K562 (cell line): Measurements from ENCODE around the gene HSPA1B. TPM values are rescaled to one million over a fixed set of nuclear protein-coding genes. Genes with fewer than 3 reads are reported as not detected.

Source experiments
- C11orf30 ChIP-seq: fragments of 450-650 bp; IDR thresholded peaks from 2 replicates; pipeline ENCODE4 v1.6.1; 2016; ENCODE audit warnings: low read depth, mild to moderate bottlenecking
- ETV1 ChIP-seq: fragments of 450-650 bp; conservative IDR thresholded peaks from 2 replicates; pipeline ENCODE4 v1.6.1; 2016; ENCODE audit warnings: missing genetic modification characterization, control low read depth, low read depth, missing compliant biosample characterization
- ETV6 ChIP-seq, 3 experiments: fragments of 150-350 bp in 1 of 3; sonication (generic) in 1 of 3; formaldehyde crosslinking in 1 of 3; IDR thresholded peaks; 2 replicates each; pipeline versions ENCODE4 v1.6.1 to v1.8.0; 2014 to 2022; ENCODE audit warnings: borderline replicate concordance in 2 of 3, low read depth in 2 of 3, antibody characterized with exemption in 1 of 3, low read length in 1 of 3, mild to moderate bottlenecking in 1 of 3, missing genetic modification reagents in 1 of 3
- HMG20B ChIP-seq: fragments of 250-450 bp; sonication (Bioruptor Pico); IDR thresholded peaks from 2 replicates; pipeline ENCODE4 v1.5.0; 2021; ENCODE audit warnings: mild to moderate bottlenecking
- HNRNPUL1 ChIP-seq: fragments of 200-400 bp; formaldehyde crosslinking; IDR thresholded peaks from 2 replicates; pipeline ENCODE4 v1.6.1; 2017; ENCODE audit warnings: low read length
- KDM2B ChIP-seq: fragments of 250-450 bp; sonication (Bioruptor Pico); IDR thresholded peaks from 2 replicates; pipeline ENCODE4 v1.8.0; 2021; ENCODE audit warnings: mild to moderate bottlenecking, moderate library complexity
- MXD1 ChIP-seq: fragments of 250-450 bp; sonication (Bioruptor Pico); IDR thresholded peaks from 2 replicates; pipeline ENCODE4 v1.8.0; 2021; ENCODE audit warnings: borderline replicate concordance, mild to moderate bottlenecking, moderate library complexity; ENCODE audit not compliant: poor library complexity, severe bottlenecking
- PBX2 ChIP-seq, 2 experiments: IDR thresholded peaks in 1 of 2; conservative IDR thresholded peaks in 1 of 2; 2 replicates each; pipeline ENCODE4 v1.6.1; 2016; ENCODE audit warnings: low read depth in 2 of 2, mild to moderate bottlenecking in 1 of 2, missing compliant biosample characterization in 1 of 2, missing genetic modification characterization in 1 of 2, moderate library complexity in 1 of 2
- PCBP2 ChIP-seq: fragments of 200-400 bp; formaldehyde crosslinking; IDR thresholded peaks from 2 replicates; pipeline ENCODE4 v1.6.1; 2018; ENCODE audit warnings: low read length, low read depth, mild to moderate bottlenecking, moderate library complexity; ENCODE audit not compliant: poor library complexity, severe bottlenecking
- POLR2B ChIP-seq: fragments of 450-650 bp; IDR thresholded peaks from 2 replicates; pipeline ENCODE4 v1.6.1; 2018; ENCODE audit warnings: low read depth; ENCODE audit not compliant: partially characterized antibody
- SUPT5H ChIP-seq: fragments of 450-650 bp; IDR thresholded peaks from 2 replicates; pipeline ENCODE4 v1.6.1; 2016
- THAP7 ChIP-seq: fragments of 250-450 bp; sonication (Bioruptor Pico); IDR thresholded peaks from 2 replicates; pipeline ENCODE4 v1.5.0; 2021
- XRCC5 ChIP-seq: fragments of 200-400 bp; formaldehyde crosslinking; IDR thresholded peaks from 2 replicates; pipeline ENCODE4 v1.6.1; 2017; ENCODE audit warnings: low read depth, mild to moderate bottlenecking, low read length
- ZBTB7A ChIP-seq: IDR thresholded peaks from 2 replicates; pipeline ENCODE4 v1.6.1; 2011; ENCODE audit warnings: low read depth, mild to moderate bottlenecking, low read length, moderate library complexity, borderline replicate concordance; ENCODE audit not compliant: control insufficient read depth
- ZC3H11A ChIP-seq: IDR thresholded peaks from 2 replicates; pipeline ENCODE4 v1.6.1; 2012; ENCODE audit warnings: low read depth, low read length, improper control_type of control experiment
- ZHX1 ChIP-seq: fragments of 150-350 bp; conservative IDR thresholded peaks from 2 replicates; pipeline ENCODE4 v1.6.1; 2014; ENCODE audit warnings: low read length
- ZNF253 ChIP-seq: fragments of 250-450 bp; sonication (Bioruptor Pico); conservative IDR thresholded peaks from 2 replicates; pipeline ENCODE4 v1.6.1; 2021; ENCODE audit warnings: mild to moderate bottlenecking
- ZNF41 ChIP-seq: fragments of 250-450 bp; sonication (Bioruptor Pico); conservative IDR thresholded peaks from 2 replicates; pipeline ENCODE4 v1.4.0; 2020; ENCODE audit warnings: mild to moderate bottlenecking
- ZNF445 ChIP-seq: fragments of 250-450 bp; sonication (Bioruptor Pico); IDR thresholded peaks from 2 replicates; pipeline ENCODE4 v1.4.0; 2020; ENCODE audit warnings: low read depth, mild to moderate bottlenecking, moderate library complexity
- ZNF785 ChIP-seq: fragments of 250-450 bp; sonication (Bioruptor Pico); IDR thresholded peaks from 2 replicates; pipeline ENCODE4 v1.4.0; 2020; ENCODE audit warnings: mild to moderate bottlenecking
- polyA plus RNA-seq, 8 experiments: library from polyadenylated mRNA; depleted of rRNA in 4 of 8; stranded (reverse) in 5 of 8; unstranded in 3 of 8; fragments of >200 nt; fragmentation: Nextera tagmentation in 2 of 8; fragmentation: Illumina TruSeq in 1 of 8; extraction: Ambion mirVana in 2 of 8; extraction: Trizol in 1 of 8; gene quantifications; 2 replicates each; pipeline versions ENCODE4 v1.2.1 to v1.2.3, GENCODE V29; 2011 to 2014; ENCODE audit warnings: inconsistent platforms in 1 of 8, missing spikeins in 1 of 8
- total RNA-seq, 7 experiments: library from RNA; depleted of rRNA in 6 of 7; stranded (reverse); fragments of >200 nt in 6 of 7; fragmentation: Illumina TruSeq in 2 of 7; extraction: Trizol in 2 of 7; gene quantifications; 2 replicates each; pipeline versions ENCODE4 v1.2.1 to v1.2.3, GENCODE V29; 2011 to 2021; ENCODE audit warnings: low replicate concordance in 1 of 7

Gene HSPA1B
- total and polyA plus RNA-seq, 9 of the 15 experiments (the other 6 are each of a cell fraction or from before 2014, with no cell fraction given), result 0.27 to 227 (median 51.2) TPM

DNA sequence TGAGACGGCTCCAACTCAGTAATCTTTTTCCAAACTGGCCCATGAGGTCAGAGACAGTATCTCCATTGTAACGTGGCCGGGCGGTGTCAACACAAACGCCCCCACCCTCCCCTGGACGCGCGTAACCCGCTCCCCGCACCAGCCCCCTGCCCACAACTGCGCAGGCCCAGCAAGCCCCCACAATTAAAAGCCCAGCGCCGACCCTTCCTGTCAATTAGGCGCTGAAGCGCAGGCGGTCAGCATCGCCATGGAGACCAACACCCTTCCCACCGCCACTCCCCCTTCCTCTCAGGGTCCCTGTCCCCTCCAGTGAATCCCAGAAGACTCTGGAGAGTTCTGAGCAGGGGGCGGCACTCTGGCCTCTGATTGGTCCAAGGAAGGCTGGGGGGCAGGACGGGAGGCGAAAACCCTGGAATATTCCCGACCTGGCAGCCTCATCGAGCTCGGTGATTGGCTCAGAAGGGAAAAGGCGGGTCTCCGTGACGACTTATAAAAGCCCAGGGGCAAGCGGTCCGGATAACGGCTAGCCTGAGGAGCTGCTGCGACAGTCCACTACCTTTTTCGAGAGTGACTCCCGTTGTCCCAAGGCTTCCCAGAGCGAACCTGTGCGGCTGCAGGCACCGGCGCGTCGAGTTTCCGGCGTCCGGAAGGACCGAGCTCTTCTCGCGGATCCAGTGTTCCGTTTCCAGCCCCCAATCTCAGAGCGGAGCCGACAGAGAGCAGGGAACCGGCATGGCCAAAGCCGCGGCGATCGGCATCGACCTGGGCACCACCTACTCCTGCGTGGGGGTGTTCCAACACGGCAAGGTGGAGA is 12.3 kb upstream of the HSPA1B start, which contains the start of the genes HSPA1A and HSPA1L (continued):
- no peak for TF ChIP-seq MXD1 (CRISPR knock-in tag)
- TF ChIP-seq THAP7 (CRISPR knock-in tag), result peak; percentile 87
- TF ChIP-seq POLR2B, result peak; percentile 100
- TF ChIP-seq KDM2B, result peak; percentile 92
- no peak for TF ChIP-seq ZNF253
- peak; percentile 86 for TF ChIP-seq ETV1 (tag)
- no peak for TF ChIP-seq C11orf30
- TF ChIP-seq ZNF785 (CRISPR knock-in tag), result no peak
- no peak for TF ChIP-seq HMG20B (CRISPR knock-in tag)
- no peak; the same call in 1 of the 2 replicates for TF ChIP-seq XRCC5
- 0 out of 2 replicates have a peak, but pooled peaks have one; percentile 63 for TF ChIP-seq ZHX1
- no peak for TF ChIP-seq ETV6 (IDR thresholded peaks at IDR 0.05; ENCODE audit: borderline replicate concordance in 1 of 2, low read depth in 2 of 2, low read length in 1 of 2)
- TF ChIP-seq ETV6 (CRISPR knock-in tag; IDR thresholded peaks at IDR 0.05; ENCODE audit: borderline replicate concordance), result peak; percentile 70
- peak; percentile 84 for TF ChIP-seq ZBTB7A
- TF ChIP-seq ZNF41 (CRISPR knock-in tag), result 0 out of 2 replicates have a peak, but pooled peaks have one; percentile 46
- no peak for TF ChIP-seq ZNF445 (CRISPR knock-in tag)
- TF ChIP-seq ZC3H11A, result 0 out of 2 replicates have a peak, but pooled peaks have one; percentile 90
- TF ChIP-seq SUPT5H, result peak; percentile 100
- TF ChIP-seq HNRNPUL1, result no peak; the same call in 1 of the 2 replicates
- no peak for TF ChIP-seq PBX2 (CRISPR knock-in tag; IDR thresholded peaks at IDR 0.05; ENCODE audit: low read depth)
- no peak; the same call in 1 of the 2 replicates for TF ChIP-seq PBX2 (tag; conservative IDR thresholded peaks at IDR 0.05; ENCODE audit: low read depth)
- TF ChIP-seq PCBP2, result no peak
